K562 (cell line): ENCODE data around the gene RNF180.

Experiments used
- BHLHE40 ChIP-seq: IDR thresholded peaks from 2 replicates; pipeline ENCODE4 v1.6.1; 2011; ENCODE audit warnings: low read length, improper control_type of control experiment
- JUN ChIP-seq, 2 experiments: sonication (generic) in 1 of 2; formaldehyde crosslinking in 1 of 2; IDR thresholded peaks; 2 replicates each; pipeline versions ENCODE4 v1.6.1 to v1.8.0; 2012 to 2022; ENCODE audit warnings: borderline replicate concordance in 2 of 2, mild to moderate bottlenecking in 2 of 2, improper control_type of control experiment in 1 of 2, low read depth in 1 of 2, low read length in 1 of 2, missing genetic modification reagents in 1 of 2
- L3MBTL2 ChIP-seq: fragments of 450-650 bp; IDR thresholded peaks from 2 replicates; pipeline ENCODE4 v1.6.1; 2016; ENCODE audit warnings: mild to moderate bottlenecking, moderate library complexity
- NRF1 ChIP-seq, 2 experiments: fragments of 450-650 bp; IDR thresholded peaks in 1 of 2; conservative IDR thresholded peaks in 1 of 2; 2 replicates each; pipeline ENCODE4 v1.6.1; 2014; ENCODE audit warnings: mild to moderate bottlenecking in 2 of 2
- PHF8 ChIP-seq: fragments of 200-600 bp; sonication (generic); IDR thresholded peaks from 2 replicates; pipeline ENCODE4 v1.6.1; 2012; ENCODE audit warnings: mixed run types, mild to moderate bottlenecking, inconsistent platforms, low read length, moderate library complexity, borderline replicate concordance
- RFX5 ChIP-seq: IDR thresholded peaks from 2 replicates; pipeline ENCODE4 v1.6.1; 2011; ENCODE audit warnings: low read depth, mild to moderate bottlenecking, improper control_type of control experiment, low read length
- TCF7 ChIP-seq: sonication (generic); IDR thresholded peaks from 2 replicates; pipeline ENCODE4 v1.6.1; 2016; ENCODE audit warnings: antibody characterized with exemption, borderline replicate concordance
- ZNF316 ChIP-seq: fragments of 450-650 bp; IDR thresholded peaks from 2 replicates; pipeline ENCODE4 v1.6.1; 2016
- ZNF644 ChIP-seq: fragments of 200-800 bp; sonication (Bioruptor generic); IDR thresholded peaks from 2 replicates; pipeline ENCODE4 v1.6.1; 2016; ENCODE audit warnings: low read depth, missing genetic modification characterization, missing compliant biosample characterization

DNA sequence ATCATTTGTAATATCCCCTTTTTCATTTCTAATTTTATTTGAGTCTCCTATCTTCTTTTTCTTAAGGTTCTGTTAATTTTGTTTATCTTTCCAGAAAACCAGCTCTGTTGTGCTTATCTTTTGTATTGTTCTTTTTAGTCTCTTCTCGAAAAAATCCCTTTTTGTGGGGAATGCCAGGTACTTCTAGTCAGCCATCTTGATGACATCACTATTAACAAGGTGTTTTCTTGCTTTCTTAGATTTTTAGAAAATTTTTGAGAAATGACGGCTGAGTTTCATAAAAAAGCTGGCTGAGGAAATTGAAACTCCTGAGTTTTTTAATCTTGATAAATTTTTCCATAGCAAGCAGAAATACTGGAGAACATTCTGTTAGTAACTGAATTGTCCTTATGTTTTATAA is 10.7 kb downstream of the RNF180 start:
- TF ChIP-seq TCF7 = no peak
- TF ChIP-seq ZNF644 (tag) = no peak
- TF ChIP-seq ZNF316 = no peak
- TF ChIP-seq RFX5 = no peak
- TF ChIP-seq NRF1 (conservative IDR thresholded peaks at IDR 0.05 in 1 of 2, IDR thresholded peaks at IDR 0.05 in 1 of 2) = no peak
- TF ChIP-seq PHF8 = no peak
- TF ChIP-seq JUN (IDR thresholded peaks at IDR 0.05; ENCODE audit: borderline replicate concordance, low read depth, low read length) = no peak
- no peak for TF ChIP-seq JUN (CRISPR knock-in tag; IDR thresholded peaks at IDR 0.05; ENCODE audit: borderline replicate concordance)
- no peak for TF ChIP-seq BHLHE40
- TF ChIP-seq L3MBTL2 = no peak
